Measurements from ENCODE around the gene CSTF1. TPM values are rescaled to one million over a fixed set of nuclear protein-coding genes. Genes with fewer than 3 reads are reported as not detected.

CSTF1 gene
- total RNA-seq, 1 experiment from 2014 or later: 60.2 TPM

GRCh38 chr20:56348305-56348693, 44.1 kb upstream of the CSTF1 start:
- Histone ChIP-seq H3K27ac (ENCODE audit: low read length) (no peak overlapping the region), H3K36me3 (ENCODE audit: low read depth, low read length) (no peaks in the 10 kb centered on the region), H3K9me3 (ENCODE audit: low read length) (no peaks in the 10 kb centered on the region), H3K4me1 (ENCODE audit: insufficient read depth, low read length) (no peaks in the 10 kb centered on the region), H3K4me2 (ENCODE audit: low read length) (no peak overlapping the region), H3F3A (ENCODE audit: low read length, unreplicated experiment) (no peaks in the 10 kb centered on the region), H3K79me2 (ENCODE audit: low read length) (no peaks in the 10 kb centered on the region), H4K20me1 (ENCODE audit: low read length) (no peaks in the 10 kb centered on the region), H3K4me3 (ENCODE audit: low read length) (no peak overlapping the region), H2AFZ (ENCODE audit: low read length) (no peak overlapping the region), H3K9me2 (replicated peaks; ENCODE audit: low read length) (no peaks in the 10 kb centered on the region), H3K9ac (ENCODE audit: low read length) (no peak overlapping the region), H3K27me3 (ENCODE audit: low read length) (peaks cover 21% of the 10 kb centered on the region)
- intact Hi-C loops (cut with micrococcal nuclease): no loop called here
- ChIA-PET POLR2A (ENCODE audit: unreplicated experiment) (no interaction called here), CTCF (no interaction called here)
- ATAC-seq (no peak), DNase-seq (no peak)
- no TSS peak for BruUV-seq (replicated peaks)
- no peak for TF ChIP-seq EZH2phosphoT487 (IDR thresholded peaks at IDR 0.05; ENCODE audit: borderline replicate concordance, low read length)
- no peak for TF ChIP-seq EZH2 (IDR thresholded peaks at IDR 0.05; ENCODE audit: low read length, unreplicated experiment)
- no peak for TF ChIP-seq CTCF (conservative IDR thresholded peaks at IDR 0.05; ENCODE audit: low read depth, low read length)

DNA sequence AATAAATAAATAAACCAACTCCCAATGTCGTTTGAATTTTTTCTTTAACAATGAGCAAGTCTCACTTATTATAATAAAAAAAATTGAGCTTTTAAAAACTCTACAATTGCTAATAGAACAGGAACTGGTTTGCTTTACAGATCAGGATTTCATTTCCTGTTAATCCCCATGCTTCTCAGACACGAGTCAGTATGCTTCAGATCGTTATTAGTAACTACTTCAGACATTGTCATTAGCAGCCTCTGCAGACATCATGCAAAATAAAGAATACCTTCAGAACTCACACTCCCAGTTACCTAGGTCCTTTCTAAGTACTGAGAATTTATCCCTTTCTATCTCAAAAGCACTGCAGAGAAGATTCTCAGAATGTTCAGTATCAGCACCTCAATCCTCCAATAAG, 43.7 kb upstream of the CSTF1 start:
- Histone ChIP-seq H3F3A (ENCODE audit: low read length, unreplicated experiment) (no peaks in the 10 kb centered on the region), H3K9ac (ENCODE audit: low read length) (no peak overlapping the region), H3K27me3 (ENCODE audit: low read length) (peaks cover 17% of the 10 kb centered on the region), H3K4me2 (ENCODE audit: low read length) (no peak overlapping the region), H2AFZ (ENCODE audit: low read length) (no peak overlapping the region), H3K79me2 (ENCODE audit: low read length) (no peaks in the 10 kb centered on the region), H3K4me1 (ENCODE audit: insufficient read depth, low read length) (no peaks in the 10 kb centered on the region), H4K20me1 (ENCODE audit: low read length) (no peaks in the 10 kb centered on the region), H3K4me3 (ENCODE audit: low read length) (no peak overlapping the region), H3K9me2 (replicated peaks; ENCODE audit: low read length) (no peaks in the 10 kb centered on the region), H3K36me3 (ENCODE audit: low read depth, low read length) (no peaks in the 10 kb centered on the region), H3K9me3 (ENCODE audit: low read length) (no peaks in the 10 kb centered on the region), H3K27ac (ENCODE audit: low read length) (no peak overlapping the region)
- DNase-seq (no peak), ATAC-seq (no peak)
- ChIA-PET CTCF (no interaction called here), POLR2A (ENCODE audit: unreplicated experiment) (no interaction called here)
- no TSS peak for BruUV-seq (replicated peaks)
- TF ChIP-seq CTCF (conservative IDR thresholded peaks at IDR 0.05; ENCODE audit: low read depth, low read length): no peak
- no peak for TF ChIP-seq EZH2 (IDR thresholded peaks at IDR 0.05; ENCODE audit: low read length, unreplicated experiment)
- TF ChIP-seq EZH2phosphoT487 (IDR thresholded peaks at IDR 0.05; ENCODE audit: borderline replicate concordance, low read length): no peak
- intact Hi-C loops (cut with micrococcal nuclease): no loop called here

DNA sequence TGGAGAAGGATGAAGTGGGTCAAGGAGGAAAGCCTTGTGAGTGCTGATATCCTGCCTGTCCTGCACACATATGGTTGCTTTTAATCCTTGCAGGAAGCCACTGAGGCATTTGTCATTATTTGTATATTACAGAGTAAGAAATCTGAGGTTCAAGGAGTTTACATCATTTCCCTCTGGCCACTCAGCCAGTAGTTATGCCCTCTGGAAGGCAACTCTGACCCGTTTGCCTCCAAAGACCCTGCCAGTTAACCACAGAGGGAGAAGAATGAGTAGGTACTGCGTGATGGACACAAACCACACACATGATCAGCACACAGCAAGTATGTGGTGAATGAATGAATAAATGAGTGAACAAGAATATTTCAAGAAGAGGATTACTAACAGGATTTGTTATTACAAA, 41.6 kb upstream of the CSTF1 start:
- BruUV-seq (replicated peaks): no TSS peak

More for the DNA sequence above, 41.6 kb upstream of the CSTF1 start:
- POLR2A ChIA-PET (ENCODE audit: unreplicated experiment): no interaction called here
- Histone ChIP-seq H3K4me1 (ENCODE audit: insufficient read depth, low read length) (no peaks in the 10 kb centered on the region), H3K9ac (ENCODE audit: low read length) (no peak overlapping the region), H4K20me1 (ENCODE audit: low read length) (no peaks in the 10 kb centered on the region), H3F3A (ENCODE audit: low read length, unreplicated experiment) (no peaks in the 10 kb centered on the region), H3K27me3 (ENCODE audit: low read length) (peaks cover 4% of the 10 kb centered on the region; the same call in 1 of the 2 replicates), H3K4me2 (ENCODE audit: low read length) (no peak overlapping the region), H3K36me3 (ENCODE audit: low read depth, low read length) (no peaks in the 10 kb centered on the region), H3K9me3 (ENCODE audit: low read length) (no peaks in the 10 kb centered on the region), H2AFZ (ENCODE audit: low read length) (no peak overlapping the region), H3K27ac (ENCODE audit: low read length) (no peak overlapping the region), H3K4me3 (ENCODE audit: low read length) (no peak overlapping the region), H3K79me2 (ENCODE audit: low read length) (no peaks in the 10 kb centered on the region), H3K9me2 (replicated peaks; ENCODE audit: low read length) (no peaks in the 10 kb centered on the region)
- CTCF ChIA-PET: no interaction called here
- ATAC-seq (no peak), DNase-seq (no peak)
- intact Hi-C loops (cut with micrococcal nuclease): no loop called here
- TF ChIP-seq EZH2 (IDR thresholded peaks at IDR 0.05; ENCODE audit: low read length, unreplicated experiment): no peak
- TF ChIP-seq EZH2phosphoT487 (IDR thresholded peaks at IDR 0.05; ENCODE audit: borderline replicate concordance, low read length): no peak
- no peak for TF ChIP-seq CTCF (conservative IDR thresholded peaks at IDR 0.05; ENCODE audit: low read depth, low read length)

Data from PC-3 (cell line).